Activated effector memory CD4-positive, alpha-beta T cell treated with Interleukin-2 at 50 U/mL for 16 hours (primary cell): ENCODE results near the gene HOXB6.

Experiments
- DNase-seq: peaks from one replicate; pipeline ENCODE4 v3.0.0-alpha.2; 2020

The HOXB6 gene

GRCh38 chr17:48564188-48565021, 40.4 kb downstream of the HOXB6 start:
- DNase-seq, result no peak

GRCh38 chr17:48563867-48564187, 41.0 kb downstream of the HOXB6 start:
- no peak for DNase-seq

- DNase-seq, result no peak
Observed at GRCh38 chr17:48563385-48563838, 41.4 kb downstream of the HOXB6 start.

GRCh38 chr17:48562934-48563333, 41.9 kb downstream of the HOXB6 start:
- DNase-seq, result no peak

- no peak for DNase-seq
Observed at GRCh38 chr17:48561884-48562810, 42.6 kb downstream of the HOXB6 start.

DNA sequence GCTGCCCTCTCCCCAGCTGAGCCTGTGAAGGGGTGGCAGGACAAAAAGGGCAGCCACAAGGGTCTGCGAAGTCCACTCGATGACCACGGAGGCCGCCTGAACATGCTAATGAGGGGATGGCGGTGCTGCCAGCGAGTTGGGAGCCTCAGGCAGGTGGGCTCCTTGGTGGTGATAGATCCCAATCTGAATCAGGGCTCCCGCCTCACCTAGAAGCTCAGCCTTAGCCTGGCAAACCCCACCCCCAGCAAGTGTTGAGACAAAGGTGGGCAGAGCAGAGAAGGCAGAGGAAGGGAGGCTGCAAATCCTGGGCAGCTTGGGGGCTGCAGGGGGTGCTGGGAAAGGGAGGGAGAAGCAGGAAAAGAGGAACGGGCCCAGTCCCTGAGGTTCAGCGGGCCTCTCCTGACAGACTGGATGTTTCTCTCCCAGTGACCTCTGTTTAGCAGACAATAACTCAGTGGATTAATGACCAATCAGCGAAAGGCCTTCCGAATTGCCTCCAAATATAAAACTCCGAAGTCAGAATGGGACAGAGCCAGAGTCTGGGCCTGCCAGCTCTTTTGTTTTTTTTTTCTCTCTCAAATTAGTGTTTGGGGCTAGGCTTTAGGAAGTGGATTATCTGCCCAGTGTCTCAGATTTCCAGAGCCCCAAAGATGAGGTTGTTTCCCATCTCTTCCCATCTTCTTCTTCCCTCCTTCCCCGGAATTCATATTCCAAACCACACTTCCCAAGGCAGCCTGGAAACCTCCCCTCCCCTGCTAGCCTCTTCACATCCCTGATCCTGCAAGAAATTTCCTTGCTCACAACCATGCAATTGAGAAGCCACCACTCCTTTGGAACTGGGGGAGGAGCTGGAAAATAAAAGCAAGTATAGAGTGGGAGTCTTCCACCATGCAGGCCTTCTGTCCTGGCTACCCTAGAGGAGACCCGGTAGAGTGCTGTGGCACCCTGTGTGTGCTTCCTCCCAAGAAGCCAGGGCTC, 44.7 kb downstream of the HOXB6 start:
- DNase-seq, result no peak

DNA sequence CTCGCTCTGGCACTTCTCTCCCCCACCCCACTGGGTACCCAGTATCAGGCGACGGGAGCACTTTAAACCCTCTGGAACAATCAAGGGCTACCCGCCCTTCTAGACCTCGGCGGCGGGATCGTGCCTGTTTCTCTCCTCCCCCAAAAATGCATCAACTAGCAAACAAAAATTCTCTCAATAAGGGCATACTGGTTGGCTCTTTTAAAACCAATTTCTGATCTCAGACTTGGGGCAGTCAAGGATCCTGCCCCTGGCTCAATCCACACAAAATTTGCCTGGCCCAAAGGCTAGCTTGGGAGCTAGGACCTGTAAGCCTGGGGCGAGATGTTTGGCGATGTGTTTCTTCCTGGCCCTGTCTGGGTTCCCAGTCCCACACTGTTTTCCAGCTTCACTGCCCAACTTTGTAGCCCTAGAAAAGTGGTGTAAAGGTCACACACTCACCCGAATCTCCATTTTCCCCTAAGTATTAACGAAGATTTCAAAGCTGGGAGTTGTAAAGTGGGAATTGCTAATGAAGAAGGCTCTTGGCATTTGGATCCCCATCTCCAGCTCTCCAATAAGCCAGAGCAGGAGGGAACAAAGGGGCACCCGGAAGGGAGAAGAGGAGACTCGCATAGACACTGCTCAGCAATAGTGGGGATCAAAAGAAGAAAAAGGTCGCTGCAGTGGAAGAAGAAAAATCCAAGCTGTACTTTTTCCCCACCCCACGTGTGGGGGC, 45.5 kb downstream of the HOXB6 start:
- DNase-seq, result no peak

GRCh38 chr17:48558831-48559121, 46.0 kb downstream of the HOXB6 start:
- no peak for DNase-seq

GRCh38 chr17:48558057-48558830, 46.5 kb downstream of the HOXB6 start:
- DNase-seq, result no peak

DNA sequence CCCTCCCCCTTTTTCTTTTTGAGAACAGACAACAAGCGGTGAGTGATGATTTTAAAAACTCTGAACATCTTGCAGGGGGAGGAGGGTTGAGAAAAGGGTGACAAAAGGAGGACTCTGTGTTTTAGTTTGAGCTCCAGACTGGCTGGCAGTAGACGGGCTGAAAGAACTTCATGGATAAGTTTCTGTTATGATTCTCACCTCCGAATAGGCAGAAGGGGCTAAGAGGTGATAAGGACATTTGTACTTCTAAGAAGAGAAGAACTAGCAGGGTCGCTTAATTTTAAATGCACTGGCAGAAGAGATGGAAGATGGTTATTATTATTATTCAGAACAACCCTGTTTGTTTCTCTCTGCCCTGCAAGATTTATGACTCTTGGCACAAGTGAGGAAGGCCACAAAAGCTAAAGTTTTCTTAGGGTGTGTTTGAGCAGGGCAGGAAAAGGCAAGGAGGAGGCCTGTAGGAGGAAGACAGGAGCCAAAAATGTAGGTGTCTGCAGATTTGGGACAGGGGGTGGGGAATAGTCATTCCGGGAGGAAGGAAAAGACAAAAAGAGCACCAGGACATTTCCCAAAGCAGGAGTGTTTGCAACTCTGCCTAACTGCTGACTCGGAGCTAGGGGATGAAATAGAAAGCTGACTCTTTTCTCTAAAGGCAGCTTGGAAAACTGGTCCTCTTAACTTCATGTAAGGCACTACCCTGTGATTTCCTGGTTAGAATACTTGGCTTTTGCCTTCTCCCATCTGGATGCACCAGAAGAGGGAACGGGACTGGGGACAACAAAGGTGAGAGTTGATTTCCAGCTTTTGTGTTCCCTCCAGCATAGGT, 48.0 kb downstream of the HOXB6 start:
- no peak for DNase-seq

DNA sequence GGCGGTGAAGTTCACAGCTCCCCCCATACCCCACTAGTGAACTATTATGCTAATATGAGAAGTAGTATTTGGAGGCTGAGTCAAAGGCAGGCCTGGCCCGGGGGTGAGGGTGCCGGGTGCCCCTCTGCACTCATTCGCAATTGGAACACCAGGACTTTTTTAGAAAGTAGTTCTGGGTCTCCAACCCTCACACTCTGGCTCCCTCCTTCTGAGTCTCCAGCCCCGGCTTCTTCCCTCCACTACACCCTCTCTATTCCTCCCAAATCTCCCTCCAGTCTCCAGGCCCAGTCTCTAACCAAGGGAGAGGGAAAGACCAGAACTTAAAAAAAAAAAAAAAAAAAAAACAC, 48.6 kb downstream of the HOXB6 start:
- DNase-seq, result no peak

DNA sequence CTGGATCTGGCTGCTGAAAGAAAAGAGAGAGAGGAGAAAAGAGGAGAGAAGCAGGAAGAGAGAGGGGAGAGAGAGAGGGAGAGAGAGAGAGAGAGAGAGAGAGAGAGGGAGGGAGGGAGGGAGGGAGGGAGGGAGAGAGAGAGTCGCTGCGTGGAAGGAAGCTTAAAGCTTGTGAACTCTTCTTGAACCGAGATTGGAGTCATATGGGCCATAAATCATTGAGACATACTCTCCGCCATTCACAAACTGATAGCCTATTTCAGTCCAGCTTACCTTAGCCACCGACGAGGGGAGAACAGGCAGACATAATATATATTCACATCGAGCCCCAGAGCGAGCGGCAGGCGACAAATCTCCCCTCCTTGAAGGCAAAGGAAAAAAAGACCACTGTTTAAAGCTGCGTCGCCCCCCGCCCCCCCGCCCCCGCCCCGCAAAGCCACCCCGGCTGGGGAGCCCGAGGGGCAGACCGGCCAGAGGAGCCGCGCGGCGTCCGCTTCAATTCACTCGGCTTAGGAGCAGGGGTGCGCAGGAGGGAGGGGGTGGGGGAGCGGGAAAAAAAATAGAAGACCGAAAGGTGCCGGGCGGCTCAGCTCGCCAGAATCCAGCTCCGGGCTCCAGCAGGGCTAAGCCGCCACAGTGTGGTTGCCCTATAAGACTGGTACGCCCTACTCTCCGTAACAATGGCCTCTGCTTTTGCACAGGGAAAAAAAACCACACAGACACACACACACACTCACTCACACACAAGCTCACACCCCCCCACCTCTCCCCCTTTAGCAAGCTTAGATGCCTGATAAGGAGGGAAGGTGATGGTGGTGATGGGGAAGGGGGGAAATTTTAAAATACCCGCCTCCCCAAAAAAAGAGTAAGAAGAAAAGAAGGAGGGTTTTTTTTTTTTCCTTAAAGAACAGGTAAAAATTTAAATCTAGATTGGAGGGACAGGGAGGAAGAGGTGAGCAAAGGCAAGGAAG, 49.2 kb downstream of the HOXB6 start:
- no peak for DNase-seq

- no peak for DNase-seq
Observed at GRCh38 chr17:48554412-48555257, 50.2 kb downstream of the HOXB6 start.

DNA sequence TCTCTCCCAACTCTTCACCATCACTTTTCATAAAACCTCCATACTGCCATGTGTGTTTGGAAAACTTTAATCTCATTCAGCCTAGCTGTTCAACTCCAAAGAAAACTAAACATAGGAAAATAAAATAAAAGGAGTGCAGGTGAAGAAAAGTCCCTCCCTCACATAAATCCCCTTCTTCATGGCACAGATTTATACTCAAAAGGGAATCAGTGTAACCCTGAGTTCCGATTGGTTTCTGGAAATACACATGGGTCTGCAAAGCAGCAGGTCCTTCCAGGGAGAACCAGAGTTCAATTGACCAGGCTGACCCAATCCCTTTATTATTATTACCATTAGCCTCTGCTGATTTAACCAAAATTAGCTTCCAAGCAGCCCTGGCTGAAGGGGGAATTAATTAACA, 51.0 kb downstream of the HOXB6 start:
- no peak for DNase-seq

GRCh38 chr17:48553190-48553547, 51.6 kb downstream of the HOXB6 start:
- no peak for DNase-seq

GRCh38 chr17:48552466-48553189, 52.2 kb downstream of the HOXB6 start:
- no peak for DNase-seq

DNA sequence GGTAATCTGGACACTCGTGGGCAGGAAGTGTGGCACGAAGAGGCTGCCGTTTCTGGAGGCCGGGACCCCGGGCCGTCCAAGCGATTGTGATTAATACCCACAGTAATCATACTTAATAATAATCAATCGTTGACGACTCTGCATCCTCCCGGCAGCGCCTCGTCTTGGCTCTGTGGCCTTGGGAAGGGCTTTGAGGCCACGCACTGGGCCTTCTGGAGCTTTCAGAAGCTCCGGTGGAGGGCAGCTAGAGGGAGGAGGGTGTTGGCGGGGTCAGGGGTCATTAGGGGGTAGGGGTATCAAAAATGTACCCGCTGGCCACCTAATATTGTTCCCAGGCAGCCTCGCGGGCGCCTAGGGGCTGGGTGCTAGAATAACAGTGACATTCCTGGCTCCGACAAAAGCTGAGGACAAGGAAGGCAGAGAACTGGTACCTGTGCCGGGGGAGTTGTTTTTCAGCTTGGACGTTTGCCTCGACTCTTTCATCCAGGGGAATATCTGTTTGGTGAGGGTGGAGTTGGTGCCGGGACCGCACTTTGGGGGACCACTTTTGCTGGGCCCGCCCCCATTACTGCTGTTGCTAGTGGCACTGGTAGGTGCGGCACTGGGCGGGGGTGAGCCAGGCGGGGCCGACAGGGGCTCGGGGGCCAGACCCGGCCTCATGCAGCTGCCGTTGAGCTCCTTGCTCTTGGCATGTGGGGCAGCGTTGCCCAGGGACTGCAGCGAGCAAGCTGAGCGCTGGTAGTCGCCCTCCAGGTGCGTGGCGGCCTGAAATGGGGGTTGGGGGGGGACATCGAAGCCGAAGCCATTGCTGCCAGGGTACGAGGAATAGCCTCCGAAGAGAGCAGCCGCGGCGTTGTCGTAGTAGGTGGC, 53.0 kb downstream of the HOXB6 start:
- DNase-seq, result no peak
